Cardiac fibroblast (primary cell): ENCODE data around the gene RNF180.

Experiments
- DNase-seq, 2 donors: peaks; one replicate each; pipeline versions ENCODE4 v3.0.0 to v3.0.0-alpha.2; 2010; ENCODE audit warnings: low read depth in 2 of 2
- H3K4me3 ChIP-seq, 2 donors: replicated peaks in 1 of 2; 1 replicate in 1 of 2; 2 replicates in 1 of 2; pipeline ENCODE4 v1.5.1; 2011; ENCODE audit warnings: low read depth in 2 of 2, low read length in 2 of 2, mild to moderate bottlenecking in 2 of 2, moderate library complexity in 1 of 2
- TF ChIP-seq, protein P1 (sequence below): IDR thresholded peaks from one replicate; pipeline ENCODE4 v1.5.1; 2011; ENCODE audit warnings: low read depth, mild to moderate bottlenecking, low read length, inconsistent platforms

Gene RNF180

DNA sequence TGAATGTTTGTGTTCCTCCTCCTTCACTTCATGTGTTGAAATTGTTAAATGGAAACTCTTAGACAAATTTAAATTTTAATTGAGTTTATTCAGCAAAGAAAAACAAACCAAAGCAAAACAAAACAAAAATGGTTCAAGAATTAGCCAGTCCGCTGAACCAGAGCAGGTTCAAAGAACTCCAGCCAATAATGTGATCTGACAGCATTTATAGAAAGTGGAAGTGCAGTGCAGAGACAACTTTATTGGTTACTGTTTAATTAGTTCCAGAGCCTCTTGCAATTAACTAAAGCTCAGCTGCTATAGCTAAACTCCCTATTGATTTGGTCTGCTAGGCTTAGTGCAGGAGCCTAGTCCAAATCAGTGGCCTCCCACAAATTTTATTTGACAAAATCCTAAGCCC, 132.9 kb downstream of the RNF180 start:
- TF ChIP-seq, protein P1, sequence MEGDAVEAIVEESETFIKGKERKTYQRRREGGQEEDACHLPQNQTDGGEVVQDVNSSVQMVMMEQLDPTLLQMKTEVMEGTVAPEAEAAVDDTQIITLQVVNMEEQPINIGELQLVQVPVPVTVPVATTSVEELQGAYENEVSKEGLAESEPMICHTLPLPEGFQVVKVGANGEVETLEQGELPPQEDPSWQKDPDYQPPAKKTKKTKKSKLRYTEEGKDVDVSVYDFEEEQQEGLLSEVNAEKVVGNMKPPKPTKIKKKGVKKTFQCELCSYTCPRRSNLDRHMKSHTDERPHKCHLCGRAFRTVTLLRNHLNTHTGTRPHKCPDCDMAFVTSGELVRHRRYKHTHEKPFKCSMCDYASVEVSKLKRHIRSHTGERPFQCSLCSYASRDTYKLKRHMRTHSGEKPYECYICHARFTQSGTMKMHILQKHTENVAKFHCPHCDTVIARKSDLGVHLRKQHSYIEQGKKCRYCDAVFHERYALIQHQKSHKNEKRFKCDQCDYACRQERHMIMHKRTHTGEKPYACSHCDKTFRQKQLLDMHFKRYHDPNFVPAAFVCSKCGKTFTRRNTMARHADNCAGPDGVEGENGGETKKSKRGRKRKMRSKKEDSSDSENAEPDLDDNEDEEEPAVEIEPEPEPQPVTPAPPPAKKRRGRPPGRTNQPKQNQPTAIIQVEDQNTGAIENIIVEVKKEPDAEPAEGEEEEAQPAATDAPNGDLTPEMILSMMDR, result no peak
- no peak for DNase-seq
- no peak overlapping the region for H3K4me3 ChIP-seq

DNA sequence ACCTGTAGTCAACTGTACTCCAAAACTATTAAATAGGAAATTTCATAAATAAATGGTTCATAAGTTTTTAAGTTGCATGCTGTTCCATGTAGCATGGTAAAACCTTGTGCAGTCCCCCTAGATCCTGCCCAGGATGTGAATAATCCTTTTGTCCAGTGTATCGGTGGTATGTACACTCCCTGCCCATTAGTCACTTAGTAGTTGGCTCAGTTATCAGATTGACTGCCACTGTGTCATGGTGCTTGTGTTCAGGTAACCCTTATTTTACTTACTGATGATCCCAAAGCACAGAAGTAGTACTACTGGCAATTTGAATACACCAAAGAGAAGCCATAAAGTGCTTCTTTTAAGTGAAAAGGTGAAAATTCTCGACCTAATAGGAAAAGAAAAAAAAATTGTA, 134.2 kb downstream of the RNF180 start:
- peak in 1 of 2 donors; percentile 51 for DNase-seq
- TF ChIP-seq, protein P1, result no peak
- no peak overlapping the region for H3K4me3 ChIP-seq

DNA sequence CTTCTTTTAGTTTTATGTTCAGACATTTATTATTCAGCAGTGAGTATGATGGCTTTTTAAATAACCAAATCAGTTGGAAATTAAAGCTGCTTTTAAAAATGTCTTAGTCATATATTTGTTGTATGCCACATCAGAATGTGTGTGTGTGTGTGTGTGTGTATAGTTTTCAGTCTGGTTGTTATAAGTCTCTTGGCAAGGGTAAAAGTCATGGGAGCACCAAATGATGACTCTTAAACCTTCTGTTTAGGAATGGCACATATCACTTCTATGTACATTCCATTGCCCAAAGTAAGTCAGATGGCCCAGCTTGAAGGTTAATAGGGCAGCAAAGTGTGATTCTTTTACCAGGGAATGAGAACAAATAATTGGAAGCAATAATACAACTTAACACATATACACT, 135.9 kb downstream of the RNF180 start:
- no peak overlapping the region for H3K4me3 ChIP-seq
- TF ChIP-seq, protein P1, result no peak
- peak in 1 of 2 donors; percentile 37 for DNase-seq

DNA sequence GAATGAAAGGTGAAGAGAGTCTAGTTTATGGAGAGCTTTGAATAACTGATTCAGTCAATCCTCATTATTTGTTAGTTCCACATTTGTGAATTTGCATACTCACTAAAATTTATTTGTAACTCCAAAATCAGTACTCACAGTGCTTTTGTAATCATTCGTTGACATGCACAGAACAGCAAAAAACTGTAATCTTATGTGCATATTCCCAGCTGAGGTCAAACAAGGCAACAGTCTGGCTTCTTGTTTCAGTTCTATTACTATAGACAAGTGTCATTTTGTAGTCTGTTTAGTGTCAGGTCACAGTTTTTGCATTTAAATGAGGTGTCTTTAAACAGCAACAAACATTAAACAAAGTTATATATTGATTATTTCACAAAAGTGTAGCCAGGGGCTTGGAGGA, 142.5 kb downstream of the RNF180 start:
- DNase-seq, result no peak
- no peak overlapping the region for H3K4me3 ChIP-seq
- TF ChIP-seq, protein P1, result no peak

DNA sequence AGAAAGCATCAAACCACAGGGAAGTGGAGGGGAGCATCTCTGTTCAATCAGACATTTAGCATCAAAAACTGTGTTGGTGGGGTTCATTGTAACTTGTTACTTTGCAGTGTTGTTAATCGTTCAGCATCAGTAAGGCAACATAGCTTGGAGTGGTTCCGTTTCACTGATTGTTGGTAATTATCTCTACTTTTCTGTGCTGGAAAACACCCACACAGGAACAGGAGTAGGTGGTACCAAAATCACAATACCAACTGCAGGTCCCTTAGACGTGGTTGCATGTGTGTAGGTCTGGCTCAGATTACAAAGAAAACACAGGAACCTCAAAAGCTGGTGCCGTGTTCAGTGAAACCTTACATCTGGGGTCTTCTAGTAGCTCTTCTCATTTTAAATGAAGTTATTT, 146.8 kb downstream of the RNF180 start:
- TF ChIP-seq, protein P1, result no peak
- DNase-seq, result no peak
- no peak overlapping the region for H3K4me3 ChIP-seq

DNA sequence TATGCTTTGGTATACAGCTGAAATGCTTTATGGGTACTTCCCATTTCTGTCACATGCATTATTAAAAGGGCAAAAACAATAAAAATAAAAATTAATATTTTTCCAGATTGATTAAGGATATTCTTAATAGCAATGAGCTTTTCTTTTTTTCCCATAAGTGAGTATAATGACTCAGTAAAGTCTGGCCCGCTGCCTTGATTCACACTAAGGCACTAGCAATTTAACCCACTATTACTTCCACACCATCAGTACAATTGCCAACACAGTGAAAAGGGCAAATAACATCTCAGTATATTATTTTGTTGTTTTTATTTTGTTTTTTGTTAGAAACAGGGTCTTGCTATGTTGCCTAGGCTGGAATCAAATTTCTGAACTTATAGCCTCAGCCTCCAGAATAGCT, 150.1 kb downstream of the RNF180 start:
- TF ChIP-seq, protein P1, result no peak
- DNase-seq, result peak in 1 of 2 donors; percentile 12
- H3K4me3 ChIP-seq, result no peak overlapping the region

DNA sequence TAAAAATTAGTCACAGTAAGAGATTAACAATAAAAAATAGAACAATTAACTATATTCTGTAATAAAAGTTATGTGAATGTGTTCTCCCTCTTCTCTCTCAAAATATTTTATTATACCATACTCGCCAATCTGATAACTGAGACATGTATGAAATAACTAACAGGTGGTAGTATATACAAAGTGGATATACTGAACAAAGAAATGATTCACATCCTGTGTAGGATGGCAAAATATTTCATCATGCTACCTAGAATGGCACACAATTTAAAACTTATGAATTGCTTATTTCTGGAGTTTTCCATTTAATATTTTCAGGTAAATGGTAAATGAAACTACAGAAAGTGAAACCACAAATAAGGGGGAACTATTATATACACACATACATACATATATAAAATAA, 152.5 kb downstream of the RNF180 start:
- DNase-seq, result peak in 1 of 2 donors; percentile 15
- H3K4me3 ChIP-seq, result no peak overlapping the region
- TF ChIP-seq, protein P1, result no peak
